Liver (tissue), 9 donors: ENCODE results near the gene RBMX. TPM values are rescaled to one million over a fixed set of nuclear protein-coding genes. Genes with fewer than 3 reads are reported as not detected.

Experiments used
- DNase-seq: peaks from one replicate; pipeline ENCODE4 v3.0.0-alpha.2; 2017; ENCODE audit warnings: low spot score
- H3K27ac ChIP-seq, 2 donors: one replicate each; pipeline ENCODE4 v1.7.0; 2013; ENCODE audit warnings: inconsistent platforms in 2 of 2, low read length in 2 of 2, control low read depth in 1 of 2, low read depth in 1 of 2, mild to moderate bottlenecking in 1 of 2
- H3K27me3 ChIP-seq, 4 donors: one replicate each; pipeline versions ENCODE4 v1.6.1 to v1.7.0; 2013; ENCODE audit warnings: low read length in 3 of 4, inconsistent platforms in 1 of 4, mild to moderate bottlenecking in 1 of 4, moderate library complexity in 1 of 4; ENCODE audit not compliant: control insufficient read depth in 4 of 4, insufficient read depth in 4 of 4
- H3K36me3 ChIP-seq, 4 donors: one replicate each; pipeline versions ENCODE4 v1.6.1 to v1.7.0; 2013; ENCODE audit warnings: low read length in 3 of 4, mild to moderate bottlenecking in 3 of 4, low read depth in 1 of 4, moderate library complexity in 1 of 4; ENCODE audit not compliant: control insufficient read depth in 4 of 4, insufficient read depth in 3 of 4
- H3K4me1 ChIP-seq, 4 donors: one replicate each; pipeline versions ENCODE4 v1.6.1 to v1.7.0; 2013; ENCODE audit warnings: low read length in 3 of 4, mild to moderate bottlenecking in 3 of 4, moderate library complexity in 1 of 4; ENCODE audit not compliant: control insufficient read depth in 4 of 4, insufficient read depth in 4 of 4
- H3K4me3 ChIP-seq, 3 donors: one replicate each; pipeline versions ENCODE4 v1.6.1 to v1.7.0; 2013; ENCODE audit warnings: low read length in 3 of 3, control low read depth in 1 of 3, low read depth in 1 of 3, mild to moderate bottlenecking in 1 of 3
- H3K9ac ChIP-seq, 2 donors: one replicate each; pipeline ENCODE4 v1.7.0; 2013; ENCODE audit warnings: low read length in 2 of 2, mild to moderate bottlenecking in 2 of 2, moderate library complexity in 2 of 2, control low read depth in 1 of 2, low read depth in 1 of 2
- H3K9me3 ChIP-seq, 4 donors: one replicate each; pipeline versions ENCODE4 v1.6.1 to v1.7.0; 2013; ENCODE audit warnings: low read length in 3 of 4; ENCODE audit not compliant: control insufficient read depth in 4 of 4
- ATF3 ChIP-seq: IDR thresholded peaks from 2 replicates; pipeline ENCODE4 v1.6.1; 2016; ENCODE audit warnings: antibody characterized with exemption
- EGR1 ChIP-seq, 2 donors: IDR thresholded peaks; 2 replicates each; pipeline ENCODE4 v1.6.1; 2016 to 2018; ENCODE audit warnings: antibody characterized with exemption in 2 of 2, low read depth in 2 of 2
- GABPA ChIP-seq, 2 donors: IDR thresholded peaks in 1 of 2; conservative IDR thresholded peaks in 1 of 2; 2 replicates each; pipeline ENCODE4 v1.6.1; 2016; ENCODE audit warnings: antibody characterized with exemption in 2 of 2, mild to moderate bottlenecking in 1 of 2, moderate library complexity in 1 of 2
- HNF4A ChIP-seq, 2 donors: conservative IDR thresholded peaks; 2 replicates each; pipeline ENCODE4 v1.6.1; 2016; ENCODE audit warnings: antibody characterized with exemption in 2 of 2, mild to moderate bottlenecking in 2 of 2
- HNF4G ChIP-seq: IDR thresholded peaks from 2 replicates; pipeline ENCODE4 v1.6.1; 2016; ENCODE audit warnings: antibody characterized with exemption
- JUND ChIP-seq, 2 donors: IDR thresholded peaks; 2 replicates each; pipeline ENCODE4 v1.6.1; 2016; ENCODE audit warnings: antibody characterized with exemption in 2 of 2
- RAD21 ChIP-seq, 2 donors: IDR thresholded peaks; 2 replicates each; pipeline ENCODE4 v1.6.1; 2016; ENCODE audit warnings: antibody characterized with exemption in 2 of 2, mild to moderate bottlenecking in 2 of 2
- RXRA ChIP-seq, 2 donors: IDR thresholded peaks; 2 replicates each; pipeline ENCODE4 v1.6.1; 2017 to 2018; ENCODE audit warnings: antibody characterized with exemption in 2 of 2, mild to moderate bottlenecking in 1 of 2
- ZBTB33 ChIP-seq: IDR thresholded peaks from 2 replicates; pipeline ENCODE4 v1.6.1; 2016; ENCODE audit warnings: antibody characterized with exemption
- WGBS: extraction: QIAGEN DNeasy Blood & Tissue Kit; methylation state at CpG from one replicate; pipeline ENCODE4 v1.1.7; 2013; 5-methylcytosine and 5-hydroxymethylcytosine counted together
- polyA plus RNA-seq, 2 donors: library from polyadenylated mRNA; stranded (reverse) in 1 of 2; unstranded in 1 of 2; fragments of 200-250 nt in 1 of 2; fragments of >200 nt in 1 of 2; fragmentation: Nextera tagmentation in 1 of 2; extraction: Ambion mirVana in 1 of 2; gene quantifications; one replicate each; pipeline versions ENCODE4 v1.2.1 to v1.2.3, GENCODE V29; 2013 to 2015
- total RNA-seq, 2 donors: library from RNA; depleted of rRNA; stranded (reverse); fragments of >200 nt; gene quantifications; one replicate each; pipeline ENCODE4 v1.2.3, GENCODE V29; 2014
- TF ChIP-seq, protein P1 (sequence below): IDR thresholded peaks from 2 replicates; pipeline ENCODE4 v1.6.1; 2016; ENCODE audit warnings: antibody characterized with exemption
- TF ChIP-seq, protein P2 (sequence below): IDR thresholded peaks from 2 replicates; pipeline ENCODE4 v1.6.1; 2016; ENCODE audit warnings: antibody characterized with exemption, mild to moderate bottlenecking
- donor health status: healthy.
- donor health status: healthy.
- donor health status: healthy.
- donor health status: healthy.
- donor health status: healthy.

RBMX gene
- total and polyA plus RNA-seq, 4 donors: 29.3 to 93.6 (median 63.2) TPM

DNA sequence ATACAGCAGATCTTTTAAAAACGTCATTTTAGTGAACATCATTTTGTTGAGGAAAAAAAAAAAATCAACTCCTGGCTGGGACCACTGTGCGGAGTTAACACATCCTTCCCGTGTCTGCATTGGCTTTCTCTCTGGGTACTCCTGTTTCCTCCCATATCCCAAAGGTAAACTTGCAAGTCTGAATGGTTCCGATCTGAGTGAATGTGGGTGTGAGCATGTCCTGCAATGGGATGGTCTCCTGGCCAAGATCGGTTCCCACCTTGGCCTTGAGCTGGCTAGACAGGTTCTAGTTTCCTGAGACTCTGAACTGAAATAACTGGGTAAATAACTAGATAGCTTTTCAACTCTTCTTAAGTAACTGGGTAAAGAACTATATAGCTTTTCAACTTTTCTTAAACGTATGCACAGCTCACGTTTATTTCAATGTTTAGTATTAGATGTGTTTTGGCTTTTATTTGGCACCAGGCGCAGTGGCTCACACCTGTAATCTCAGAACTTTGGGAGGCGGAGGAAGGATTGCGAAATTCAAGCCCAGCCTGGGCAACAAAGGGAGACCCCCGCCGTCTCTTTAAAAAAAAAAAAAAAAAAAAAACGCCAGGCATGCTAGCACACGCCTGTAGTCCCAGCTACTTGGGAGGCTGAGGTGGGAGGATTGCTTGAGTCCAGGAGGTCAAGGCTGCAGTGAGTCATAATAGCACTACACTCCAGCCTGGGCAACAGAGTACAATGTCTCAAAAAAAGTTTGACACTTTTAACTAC, 14.0 kb downstream of the RBMX start:
- H3K27ac ChIP-seq: no peak overlapping the region
- 82% methylated on average over 14 of the region's 14 CpGs for WGBS

GRCh38 chrX:136865270-136866158, 15.0 kb downstream of the RBMX start:
- Histone ChIP-seq H3K36me3 (peaks cover 5 to 29% (median 12%) of the 10 kb centered on the region in 4 donors), H3K9ac (no peak overlapping the region), H3K4me1 (no peaks in the 10 kb centered on the region), H3K9me3 (no peaks in the 10 kb centered on the region), H3K27me3 (no peaks in the 10 kb centered on the region), H3K4me3 (no peak overlapping the region), H3K27ac (no peak overlapping the region)
- no peak for DNase-seq
- WGBS: 92% methylated on average over 9 of the region's 9 CpGs
- no peak for TF ChIP-seq ATF3
- TF ChIP-seq RAD21 (IDR thresholded peaks at IDR 0.05): no peak
- TF ChIP-seq, protein P1, sequence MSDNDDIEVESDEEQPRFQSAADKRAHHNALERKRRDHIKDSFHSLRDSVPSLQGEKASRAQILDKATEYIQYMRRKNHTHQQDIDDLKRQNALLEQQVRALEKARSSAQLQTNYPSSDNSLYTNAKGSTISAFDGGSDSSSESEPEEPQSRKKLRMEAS: no peak
- no peak for TF ChIP-seq RXRA (IDR thresholded peaks at IDR 0.05)
- TF ChIP-seq HNF4A (conservative IDR thresholded peaks at IDR 0.05): no peak
- TF ChIP-seq EGR1 (IDR thresholded peaks at IDR 0.05; ENCODE audit: low read depth in 2 of 2): no peak
- TF ChIP-seq JUND (IDR thresholded peaks at IDR 0.05): no peak
- TF ChIP-seq ZBTB33: no peak
- TF ChIP-seq, protein P2, sequence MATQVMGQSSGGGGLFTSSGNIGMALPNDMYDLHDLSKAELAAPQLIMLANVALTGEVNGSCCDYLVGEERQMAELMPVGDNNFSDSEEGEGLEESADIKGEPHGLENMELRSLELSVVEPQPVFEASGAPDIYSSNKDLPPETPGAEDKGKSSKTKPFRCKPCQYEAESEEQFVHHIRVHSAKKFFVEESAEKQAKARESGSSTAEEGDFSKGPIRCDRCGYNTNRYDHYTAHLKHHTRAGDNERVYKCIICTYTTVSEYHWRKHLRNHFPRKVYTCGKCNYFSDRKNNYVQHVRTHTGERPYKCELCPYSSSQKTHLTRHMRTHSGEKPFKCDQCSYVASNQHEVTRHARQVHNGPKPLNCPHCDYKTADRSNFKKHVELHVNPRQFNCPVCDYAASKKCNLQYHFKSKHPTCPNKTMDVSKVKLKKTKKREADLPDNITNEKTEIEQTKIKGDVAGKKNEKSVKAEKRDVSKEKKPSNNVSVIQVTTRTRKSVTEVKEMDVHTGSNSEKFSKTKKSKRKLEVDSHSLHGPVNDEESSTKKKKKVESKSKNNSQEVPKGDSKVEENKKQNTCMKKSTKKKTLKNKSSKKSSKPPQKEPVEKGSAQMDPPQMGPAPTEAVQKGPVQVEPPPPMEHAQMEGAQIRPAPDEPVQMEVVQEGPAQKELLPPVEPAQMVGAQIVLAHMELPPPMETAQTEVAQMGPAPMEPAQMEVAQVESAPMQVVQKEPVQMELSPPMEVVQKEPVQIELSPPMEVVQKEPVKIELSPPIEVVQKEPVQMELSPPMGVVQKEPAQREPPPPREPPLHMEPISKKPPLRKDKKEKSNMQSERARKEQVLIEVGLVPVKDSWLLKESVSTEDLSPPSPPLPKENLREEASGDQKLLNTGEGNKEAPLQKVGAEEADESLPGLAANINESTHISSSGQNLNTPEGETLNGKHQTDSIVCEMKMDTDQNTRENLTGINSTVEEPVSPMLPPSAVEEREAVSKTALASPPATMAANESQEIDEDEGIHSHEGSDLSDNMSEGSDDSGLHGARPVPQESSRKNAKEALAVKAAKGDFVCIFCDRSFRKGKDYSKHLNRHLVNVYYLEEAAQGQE: no peak
- TF ChIP-seq GABPA (IDR thresholded peaks at IDR 0.05 in 1 of 2, conservative IDR thresholded peaks at IDR 0.05 in 1 of 2): no peak
- no peak for TF ChIP-seq HNF4G

More for the DNA sequence above, 14.0 kb downstream of the RBMX start:
- TF ChIP-seq JUND (IDR thresholded peaks at IDR 0.05): no peak
- peak in 1 of 2 donors; percentile 6 for TF ChIP-seq HNF4A (conservative IDR thresholded peaks at IDR 0.05)
- DNase-seq: no peak
- Histone ChIP-seq H3K4me3 (no peak overlapping the region), H3K27me3 (no peaks in the 10 kb centered on the region), H3K4me1 (no peaks in the 10 kb centered on the region), H3K9me3 (no peaks in the 10 kb centered on the region), H3K9ac (no peak overlapping the region), H3K36me3 (peaks cover 5 to 29% (median 10%) of the 10 kb centered on the region in 4 donors)
